Uterus (tissue), 2 donors: ENCODE data around the gene RNU1-1.
"Not testable (repeated sequence)": the region's sequence is repeated elsewhere in the genome, so short reads cannot be mapped to it uniquely, and the experiment has no call there.

Experiments used
- CTCF ChIP-seq, 4 experiments: fragments of 200-600 bp in 2 of 4; fragments of 450-650 bp in 2 of 4; sonication (generic) in 2 of 4; IDR thresholded peaks; one replicate each; pipeline ENCODE4 v1.5.1; 2016 to 2019; ENCODE audit warnings: antibody characterized with exemption in 4 of 4, mild to moderate bottlenecking in 2 of 4, moderate library complexity in 1 of 4
- POLR2A ChIP-seq, 2 donors: fragments of 450-650 bp; IDR thresholded peaks; one replicate each; pipeline ENCODE4 v1.6.1; 2016; ENCODE audit warnings: antibody characterized with exemption in 2 of 2, mild to moderate bottlenecking in 1 of 2, moderate library complexity in 1 of 2

- TF ChIP-seq CTCF, POLR2A (IDR thresholded peaks at IDR 0.05): not testable (repeated sequence)
Measured at GRCh38 chr1:16521679-16522078, 7.6 kb upstream of the RNU1-1 start.
